Body of pancreas (tissue), 4 donors: ENCODE measurements around the gene SNX8.

ENCODE experiments used
- POLR2A ChIP-seq, 3 donors: fragments of 450-650 bp; IDR thresholded peaks; one replicate each; pipeline ENCODE4 v1.6.1; 2016; ENCODE audit warnings: antibody characterized with exemption in 3 of 3, mild to moderate bottlenecking in 2 of 3
- TF ChIP-seq, protein P1 (sequence below), 7 experiments: fragments of 450-650 bp in 4 of 7; fragments of 200-600 bp in 3 of 7; sonication (generic) in 3 of 7; IDR thresholded peaks; one replicate each; pipeline ENCODE4 v1.5.1; 2016 to 2019; ENCODE audit warnings: antibody characterized with exemption in 7 of 7

DNA sequence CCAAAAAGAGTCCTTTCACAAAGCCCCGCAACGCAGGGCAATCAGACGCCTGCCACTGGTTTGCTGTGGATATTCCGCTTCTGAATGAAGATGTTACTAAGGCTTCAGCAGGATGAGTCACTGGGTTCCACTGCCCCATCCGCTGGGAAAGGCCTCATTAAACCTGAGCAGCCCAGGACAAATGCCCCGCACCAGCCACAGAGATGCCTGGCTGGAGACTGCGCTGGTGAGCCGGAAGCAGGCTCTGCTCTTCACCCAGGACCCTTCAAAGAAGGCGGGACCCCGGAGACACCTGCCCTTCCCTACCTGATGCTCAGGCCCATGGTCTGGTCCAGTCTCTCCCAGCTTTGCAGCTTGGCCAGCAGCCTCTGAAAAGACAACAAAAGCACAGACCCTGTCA lies 101.3 kb downstream of the SNX8 start:
- TF ChIP-seq, protein P1, sequence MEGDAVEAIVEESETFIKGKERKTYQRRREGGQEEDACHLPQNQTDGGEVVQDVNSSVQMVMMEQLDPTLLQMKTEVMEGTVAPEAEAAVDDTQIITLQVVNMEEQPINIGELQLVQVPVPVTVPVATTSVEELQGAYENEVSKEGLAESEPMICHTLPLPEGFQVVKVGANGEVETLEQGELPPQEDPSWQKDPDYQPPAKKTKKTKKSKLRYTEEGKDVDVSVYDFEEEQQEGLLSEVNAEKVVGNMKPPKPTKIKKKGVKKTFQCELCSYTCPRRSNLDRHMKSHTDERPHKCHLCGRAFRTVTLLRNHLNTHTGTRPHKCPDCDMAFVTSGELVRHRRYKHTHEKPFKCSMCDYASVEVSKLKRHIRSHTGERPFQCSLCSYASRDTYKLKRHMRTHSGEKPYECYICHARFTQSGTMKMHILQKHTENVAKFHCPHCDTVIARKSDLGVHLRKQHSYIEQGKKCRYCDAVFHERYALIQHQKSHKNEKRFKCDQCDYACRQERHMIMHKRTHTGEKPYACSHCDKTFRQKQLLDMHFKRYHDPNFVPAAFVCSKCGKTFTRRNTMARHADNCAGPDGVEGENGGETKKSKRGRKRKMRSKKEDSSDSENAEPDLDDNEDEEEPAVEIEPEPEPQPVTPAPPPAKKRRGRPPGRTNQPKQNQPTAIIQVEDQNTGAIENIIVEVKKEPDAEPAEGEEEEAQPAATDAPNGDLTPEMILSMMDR (IDR thresholded peaks at IDR 0.05), result no peak
- no peak for TF ChIP-seq POLR2A (IDR thresholded peaks at IDR 0.05)
